ENCODE data around the gene MTHFS.

DNA sequence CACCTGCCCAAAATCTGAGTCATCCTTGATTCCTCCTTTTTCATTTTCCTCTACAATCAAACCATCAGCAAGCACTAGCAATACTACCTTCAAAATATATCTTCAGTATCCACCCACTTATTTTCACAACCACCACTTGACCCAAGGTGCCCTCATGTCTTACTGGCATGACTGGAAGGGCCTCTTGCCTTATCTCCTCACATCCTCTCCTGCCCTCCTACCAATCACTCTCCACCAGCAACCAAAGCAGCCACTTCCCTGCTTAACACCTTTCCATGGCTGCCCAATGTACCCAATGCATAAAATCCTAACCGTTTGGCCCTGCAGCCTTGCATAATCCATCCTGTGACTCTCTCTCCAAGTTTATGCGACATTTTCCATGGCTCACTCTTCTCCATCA is 76.0 kb downstream of the MTHFS start:
- TF ChIP-seq EZH2 (IDR thresholded peaks at IDR 0.05; ENCODE audit: insufficient read depth, poor library complexity, severe bottlenecking) (no peak), EZH2phosphoT487 (IDR thresholded peaks at IDR 0.05; ENCODE audit: insufficient read depth, low read depth) (no peak)
